ENCODE measurements around the gene BLOC1S4.

The BLOC1S4 gene

DNA sequence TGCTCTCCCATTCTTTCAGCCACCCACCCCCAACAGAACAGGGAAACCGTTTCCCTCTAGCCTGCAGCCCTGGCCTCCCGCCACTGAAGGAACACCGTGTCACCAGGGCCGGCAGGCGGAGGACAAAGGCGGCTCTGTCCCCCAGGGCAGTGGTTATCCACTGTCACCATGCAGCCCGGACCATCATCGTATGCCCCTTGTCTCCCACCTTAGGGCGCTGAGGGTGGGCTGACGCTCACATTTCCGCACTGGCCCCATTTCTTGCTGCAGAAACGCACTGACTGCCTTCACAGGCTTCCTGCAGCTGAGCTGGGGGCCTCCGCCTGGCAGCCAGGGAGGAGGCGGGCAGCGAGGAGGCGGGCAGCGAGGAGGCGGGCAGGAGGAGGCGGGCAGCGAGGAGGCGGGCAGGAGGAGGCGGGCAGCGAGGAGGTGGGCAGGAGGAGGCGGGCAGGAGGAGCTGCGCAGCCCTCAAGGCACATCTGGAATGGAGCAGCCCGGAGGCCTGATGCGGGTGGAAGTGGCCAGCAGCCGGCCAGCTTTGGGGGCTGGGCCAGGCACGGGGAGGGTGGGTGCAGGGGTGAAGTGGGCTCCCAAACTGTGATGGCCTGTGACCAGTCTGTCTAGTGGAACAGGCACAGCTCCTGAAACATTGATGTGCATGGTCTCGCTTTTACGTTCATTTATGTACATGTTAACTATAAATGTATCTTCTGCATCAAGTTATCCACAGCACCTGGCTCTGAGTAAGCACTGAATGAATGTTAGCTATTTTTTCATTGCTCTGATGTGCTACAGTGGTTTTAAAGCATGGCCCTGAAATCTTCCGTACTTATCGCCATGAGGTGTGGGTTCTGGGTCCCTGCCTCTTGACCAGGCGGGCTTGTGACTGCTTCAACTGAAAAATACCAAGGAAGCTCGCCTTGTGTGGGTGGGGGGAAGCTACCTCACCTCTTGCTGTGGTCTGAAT, 46.0 kb downstream of the BLOC1S4 start:
- no peak for DNase-seq (ENCODE audit: low spot score)
- in situ Hi-C loops (cut with MboI; ENCODE audit: low sequenced_read_pairs, unreplicated experiment): no loop called here
- TF ChIP-seq, protein P1, sequence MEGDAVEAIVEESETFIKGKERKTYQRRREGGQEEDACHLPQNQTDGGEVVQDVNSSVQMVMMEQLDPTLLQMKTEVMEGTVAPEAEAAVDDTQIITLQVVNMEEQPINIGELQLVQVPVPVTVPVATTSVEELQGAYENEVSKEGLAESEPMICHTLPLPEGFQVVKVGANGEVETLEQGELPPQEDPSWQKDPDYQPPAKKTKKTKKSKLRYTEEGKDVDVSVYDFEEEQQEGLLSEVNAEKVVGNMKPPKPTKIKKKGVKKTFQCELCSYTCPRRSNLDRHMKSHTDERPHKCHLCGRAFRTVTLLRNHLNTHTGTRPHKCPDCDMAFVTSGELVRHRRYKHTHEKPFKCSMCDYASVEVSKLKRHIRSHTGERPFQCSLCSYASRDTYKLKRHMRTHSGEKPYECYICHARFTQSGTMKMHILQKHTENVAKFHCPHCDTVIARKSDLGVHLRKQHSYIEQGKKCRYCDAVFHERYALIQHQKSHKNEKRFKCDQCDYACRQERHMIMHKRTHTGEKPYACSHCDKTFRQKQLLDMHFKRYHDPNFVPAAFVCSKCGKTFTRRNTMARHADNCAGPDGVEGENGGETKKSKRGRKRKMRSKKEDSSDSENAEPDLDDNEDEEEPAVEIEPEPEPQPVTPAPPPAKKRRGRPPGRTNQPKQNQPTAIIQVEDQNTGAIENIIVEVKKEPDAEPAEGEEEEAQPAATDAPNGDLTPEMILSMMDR (IDR thresholded peaks at IDR 0.05; ENCODE audit: borderline replicate concordance, control extremely low read depth, extremely low read depth, insufficient read depth, missing control alignments): no peak

DNA sequence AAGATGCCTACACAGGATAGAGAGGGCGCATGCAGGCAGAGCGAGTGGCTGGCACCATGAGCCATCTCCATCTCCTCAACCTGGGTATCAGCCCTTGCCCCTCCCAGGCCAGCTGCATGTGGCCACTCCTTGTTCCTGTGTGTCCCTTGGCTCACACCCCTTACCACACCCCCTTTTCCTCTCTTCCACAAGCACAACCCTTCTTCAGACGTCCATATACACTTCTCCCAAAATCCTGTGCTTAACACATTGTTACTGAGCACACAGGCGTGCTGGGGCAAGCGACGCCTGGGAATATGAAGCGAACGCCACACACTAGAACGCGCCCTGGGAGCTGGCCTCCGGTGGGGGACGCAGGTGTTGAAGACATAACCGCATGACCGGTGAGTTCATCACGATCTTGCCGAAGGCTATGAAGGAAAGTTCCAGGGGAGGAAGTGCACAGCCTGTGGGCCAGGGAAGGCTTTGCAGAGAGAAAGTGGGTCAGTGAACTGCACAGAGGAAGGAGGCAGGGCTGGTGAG, 47.4 kb downstream of the BLOC1S4 start:
- no peak for DNase-seq (ENCODE audit: low spot score)
- TF ChIP-seq, protein P1 (IDR thresholded peaks at IDR 0.05; ENCODE audit: borderline replicate concordance, control extremely low read depth, extremely low read depth, insufficient read depth, missing control alignments): no peak
- in situ Hi-C loops (cut with MboI; ENCODE audit: low sequenced_read_pairs, unreplicated experiment): no loop called here

DNA sequence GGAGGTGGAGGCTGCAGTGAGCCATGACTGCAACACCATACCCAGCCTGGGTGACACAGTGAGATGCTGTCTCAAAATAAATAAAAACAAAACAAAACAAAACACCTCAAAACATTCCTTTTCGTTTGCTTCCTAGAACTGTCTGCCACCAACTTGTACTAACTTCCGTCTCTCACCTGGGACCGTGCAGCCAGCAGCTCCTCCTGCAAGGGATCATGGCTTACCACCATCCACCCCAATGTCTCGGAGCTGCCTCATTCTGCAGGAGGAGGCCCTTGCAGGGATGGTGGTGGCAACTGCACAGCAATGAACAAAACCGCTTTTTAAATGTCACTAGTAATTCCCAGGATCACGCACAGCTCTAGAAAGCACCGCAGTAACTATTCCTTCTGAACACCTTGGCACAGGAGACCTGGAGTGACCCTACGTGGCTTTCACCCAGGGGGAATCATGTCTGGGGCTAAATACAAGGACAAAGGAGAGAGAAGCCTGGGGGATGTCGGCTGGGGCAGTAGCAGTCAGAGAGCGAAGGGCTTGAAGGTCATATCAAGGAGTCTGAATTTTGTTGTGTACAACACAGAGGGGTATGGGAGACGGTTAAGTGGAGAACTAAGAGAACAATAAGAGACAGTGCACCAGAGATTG, 49.1 kb downstream of the BLOC1S4 start:
- TF ChIP-seq, protein P1 (IDR thresholded peaks at IDR 0.05; ENCODE audit: borderline replicate concordance, control extremely low read depth, extremely low read depth, insufficient read depth, missing control alignments): no peak
- DNase-seq (ENCODE audit: low spot score): no peak
- in situ Hi-C loops (cut with MboI; ENCODE audit: low sequenced_read_pairs, unreplicated experiment): no loop called here

DNA sequence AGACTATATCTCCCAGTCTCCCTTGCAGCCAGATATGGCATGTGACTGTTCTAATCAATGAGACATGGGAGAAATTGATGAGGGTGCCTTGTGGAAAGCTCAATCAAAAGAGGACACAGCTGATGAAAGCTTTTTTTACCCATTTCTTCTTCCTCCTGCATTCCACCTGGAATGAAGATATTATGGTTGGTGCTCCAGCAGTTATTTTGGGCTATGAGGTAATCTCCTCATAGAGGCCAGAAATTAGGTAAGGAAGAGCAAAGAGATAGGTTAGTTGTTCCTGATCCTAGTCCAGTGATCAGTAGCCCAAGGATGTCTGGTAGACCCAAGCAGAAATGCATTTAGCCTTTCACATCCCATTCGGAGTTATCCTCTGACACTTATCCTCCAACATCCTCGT, 49.7 kb downstream of the BLOC1S4 start:
- TF ChIP-seq, protein P1 (IDR thresholded peaks at IDR 0.05; ENCODE audit: borderline replicate concordance, control extremely low read depth, extremely low read depth, insufficient read depth, missing control alignments): no peak
- in situ Hi-C loops (cut with MboI; ENCODE audit: low sequenced_read_pairs, unreplicated experiment): no loop called here
- no peak for DNase-seq (ENCODE audit: low spot score)
